Measurements from ENCODE around the gene SLC48A1.

SLC48A1 gene

DNA sequence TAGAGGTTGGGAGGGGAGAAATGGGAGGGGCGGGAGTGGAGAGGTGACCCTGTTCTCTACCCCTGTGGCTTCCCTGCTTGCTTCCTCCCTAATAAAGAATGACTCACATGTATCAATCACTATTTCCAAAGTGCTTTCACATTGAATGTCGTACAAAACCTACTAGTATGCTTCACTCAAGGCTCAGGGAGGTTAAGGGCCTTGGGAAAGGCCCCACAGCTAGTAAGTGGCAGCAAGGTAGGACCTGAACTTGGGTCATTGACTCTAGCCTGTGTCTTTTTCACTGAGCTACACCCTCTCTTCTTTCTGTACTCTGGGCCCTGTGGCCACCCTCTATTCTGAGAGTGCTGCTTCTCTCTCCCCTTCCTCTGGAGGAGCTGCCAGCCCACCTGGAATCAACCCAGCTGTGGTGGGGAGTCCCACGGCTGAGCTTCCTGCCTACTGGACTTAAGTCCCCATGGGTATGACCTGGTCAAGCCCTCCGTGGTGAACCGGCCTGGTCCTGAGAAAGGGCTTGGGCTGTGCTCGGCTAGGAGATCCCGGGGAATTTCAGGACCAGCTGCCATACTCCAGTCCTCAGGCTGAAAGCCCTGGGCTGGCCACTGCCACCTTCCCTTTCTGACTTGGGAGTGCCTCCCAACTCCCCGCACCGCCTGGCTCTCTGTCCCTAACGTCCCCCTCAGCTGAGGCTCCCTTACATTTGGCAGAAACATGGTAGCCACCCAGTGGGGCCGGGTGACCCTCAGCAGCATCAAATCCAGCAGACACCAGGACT lies 13.0 kb downstream of the SLC48A1 start:
- H3K27ac ChIP-seq (ENCODE audit: low read length): no peak overlapping the region
- H3K9me3 ChIP-seq (ENCODE audit: insufficient read depth, low read length): no peaks in the 10 kb centered on the region
- no peak overlapping the region for H3K9ac ChIP-seq (ENCODE audit: low read length)
- no peaks in the 10 kb centered on the region for H3K4me1 ChIP-seq (ENCODE audit: low read length)
- H4K20me1 ChIP-seq (ENCODE audit: insufficient read depth, low read length): no peaks in the 10 kb centered on the region
- TF ChIP-seq EZH2phosphoT487 (IDR thresholded peaks at IDR 0.05; ENCODE audit: low read depth): no peak
- TF ChIP-seq, protein P1, sequence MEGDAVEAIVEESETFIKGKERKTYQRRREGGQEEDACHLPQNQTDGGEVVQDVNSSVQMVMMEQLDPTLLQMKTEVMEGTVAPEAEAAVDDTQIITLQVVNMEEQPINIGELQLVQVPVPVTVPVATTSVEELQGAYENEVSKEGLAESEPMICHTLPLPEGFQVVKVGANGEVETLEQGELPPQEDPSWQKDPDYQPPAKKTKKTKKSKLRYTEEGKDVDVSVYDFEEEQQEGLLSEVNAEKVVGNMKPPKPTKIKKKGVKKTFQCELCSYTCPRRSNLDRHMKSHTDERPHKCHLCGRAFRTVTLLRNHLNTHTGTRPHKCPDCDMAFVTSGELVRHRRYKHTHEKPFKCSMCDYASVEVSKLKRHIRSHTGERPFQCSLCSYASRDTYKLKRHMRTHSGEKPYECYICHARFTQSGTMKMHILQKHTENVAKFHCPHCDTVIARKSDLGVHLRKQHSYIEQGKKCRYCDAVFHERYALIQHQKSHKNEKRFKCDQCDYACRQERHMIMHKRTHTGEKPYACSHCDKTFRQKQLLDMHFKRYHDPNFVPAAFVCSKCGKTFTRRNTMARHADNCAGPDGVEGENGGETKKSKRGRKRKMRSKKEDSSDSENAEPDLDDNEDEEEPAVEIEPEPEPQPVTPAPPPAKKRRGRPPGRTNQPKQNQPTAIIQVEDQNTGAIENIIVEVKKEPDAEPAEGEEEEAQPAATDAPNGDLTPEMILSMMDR (IDR thresholded peaks at IDR 0.05; ENCODE audit: low read depth, low read length): no peak
- no peak overlapping the region for H2AFZ ChIP-seq (ENCODE audit: low read depth, low read length)
- no peaks in the 10 kb centered on the region for H3K79me2 ChIP-seq (ENCODE audit: low read length)
- no peaks in the 10 kb centered on the region for H3K27me3 ChIP-seq (ENCODE audit: low read depth, low read length)
- peaks cover 62% of the 10 kb centered on the region for H3K36me3 ChIP-seq (replicated peaks; ENCODE audit: low read depth, low read length)
- H3K4me2 ChIP-seq (ENCODE audit: low read length): no peak overlapping the region
- H3K4me3 ChIP-seq (ENCODE audit: low read length): no peak overlapping the region

DNA sequence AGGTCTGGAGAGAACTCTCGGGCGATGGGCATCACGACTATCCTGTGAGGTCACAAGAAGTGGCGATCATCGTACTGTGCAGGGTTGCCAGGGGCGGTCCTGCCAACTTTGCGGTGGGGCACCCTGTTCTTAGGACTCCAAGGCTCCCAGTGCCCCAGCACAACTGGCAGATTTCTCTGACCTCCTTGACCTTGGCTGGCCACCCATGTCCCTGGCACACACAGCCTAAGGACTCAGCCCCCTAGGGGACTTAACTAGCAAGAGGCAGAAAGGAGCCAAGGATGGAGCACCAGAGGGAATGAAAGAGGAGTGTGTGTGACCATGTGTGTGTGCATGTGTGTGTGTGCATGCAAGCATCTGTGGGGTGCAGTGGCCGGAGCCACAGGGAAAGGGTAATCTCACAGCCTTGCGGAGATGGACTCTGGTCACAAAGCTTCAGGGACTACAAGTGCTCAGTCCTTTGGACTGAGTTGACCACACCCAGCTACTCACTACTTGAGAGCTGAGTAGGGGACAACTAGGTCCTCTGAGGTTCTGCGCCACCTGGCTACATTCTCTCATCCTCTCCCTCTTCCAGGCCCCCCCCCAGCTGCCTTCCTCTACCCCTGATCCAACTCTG lies 13.7 kb downstream of the SLC48A1 start:
- no peak overlapping the region for H3K4me3 ChIP-seq (ENCODE audit: low read length)
- no peaks in the 10 kb centered on the region for H4K20me1 ChIP-seq (ENCODE audit: insufficient read depth, low read length)
- TF ChIP-seq, protein P1 (IDR thresholded peaks at IDR 0.05; ENCODE audit: low read depth, low read length): no peak
- no peak for TF ChIP-seq EZH2phosphoT487 (IDR thresholded peaks at IDR 0.05; ENCODE audit: low read depth)
- no peak overlapping the region for H3K4me2 ChIP-seq (ENCODE audit: low read length)
- H2AFZ ChIP-seq (ENCODE audit: low read depth, low read length): no peak overlapping the region
- no peaks in the 10 kb centered on the region for H3K79me2 ChIP-seq (ENCODE audit: low read length)
- peaks cover 66% of the 10 kb centered on the region for H3K36me3 ChIP-seq (replicated peaks; ENCODE audit: low read depth, low read length)
- no peaks in the 10 kb centered on the region for H3K9me3 ChIP-seq (ENCODE audit: insufficient read depth, low read length)
- no peaks in the 10 kb centered on the region for H3K4me1 ChIP-seq (ENCODE audit: low read length)
- no peaks in the 10 kb centered on the region for H3K27me3 ChIP-seq (ENCODE audit: low read depth, low read length)
- no peak overlapping the region for H3K27ac ChIP-seq (ENCODE audit: low read length)
- H3K9ac ChIP-seq (ENCODE audit: low read length): no peak overlapping the region

DNA sequence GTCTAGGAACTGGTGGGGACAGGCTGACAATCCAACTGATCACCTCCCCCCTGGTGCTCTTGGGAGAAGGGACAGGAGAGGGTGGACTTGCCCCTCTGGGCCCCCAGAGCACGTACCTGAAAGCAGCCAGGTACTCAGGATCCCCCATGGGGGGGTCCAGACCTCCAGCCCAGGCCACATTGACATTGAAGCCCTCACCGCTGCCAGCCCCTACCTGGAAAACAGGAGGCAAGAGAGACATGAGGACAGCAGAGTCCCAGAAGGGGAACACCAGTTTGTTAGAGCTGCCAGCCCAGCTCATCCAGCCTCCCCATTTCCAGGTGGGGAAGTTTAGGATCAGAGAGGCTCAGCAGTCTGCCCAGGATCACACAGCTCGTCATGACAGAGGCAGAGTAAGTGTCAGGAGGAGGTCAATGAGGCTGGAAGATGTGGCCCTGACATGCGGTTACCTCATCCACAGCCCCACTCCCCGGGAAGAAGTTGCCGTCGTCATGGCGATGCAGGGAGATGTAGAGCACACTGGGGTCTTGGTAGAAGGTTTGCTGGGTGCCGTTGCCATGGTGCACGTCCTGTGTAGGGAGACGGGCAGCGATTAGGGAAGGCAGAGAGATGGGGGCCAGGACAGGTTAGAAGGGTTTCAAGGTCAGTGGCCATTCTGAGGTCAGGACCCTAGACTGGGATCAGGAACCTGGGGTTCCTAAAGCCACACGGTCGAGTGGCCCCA lies 14.7 kb downstream of the SLC48A1 start:
- Histone ChIP-seq H3K79me2 (ENCODE audit: low read length) (no peaks in the 10 kb centered on the region), H3K4me1 (ENCODE audit: low read length) (no peaks in the 10 kb centered on the region), H3K4me3 (ENCODE audit: low read length) (no peak overlapping the region)

More for the DNA sequence above, 14.7 kb downstream of the SLC48A1 start:
- Histone ChIP-seq H2AFZ (ENCODE audit: low read depth, low read length) (no peak overlapping the region), H4K20me1 (ENCODE audit: insufficient read depth, low read length) (no peaks in the 10 kb centered on the region), H3K36me3 (replicated peaks; ENCODE audit: low read depth, low read length) (peaks cover 70% of the 10 kb centered on the region), H3K9me3 (ENCODE audit: insufficient read depth, low read length) (no peaks in the 10 kb centered on the region), H3K27me3 (ENCODE audit: low read depth, low read length) (no peaks in the 10 kb centered on the region), H3K9ac (ENCODE audit: low read length) (no peak overlapping the region), H3K4me2 (ENCODE audit: low read length) (no peak overlapping the region), H3K27ac (ENCODE audit: low read length) (no peak overlapping the region)
- TF ChIP-seq, protein P1 (IDR thresholded peaks at IDR 0.05; ENCODE audit: low read depth, low read length): no peak
- no peak for TF ChIP-seq EZH2phosphoT487 (IDR thresholded peaks at IDR 0.05; ENCODE audit: low read depth)
